GM06990 (cell line): Measurements from ENCODE around the gene MROH2A.

ENCODE experiments used
- DNase-seq: peaks from one replicate; pipeline ENCODE4 v3.0.0-alpha.2; 2011; ENCODE audit not compliant: insufficient read length; ENCODE audit errors: extremely low read depth
- H3K27me3 ChIP-seq: replicated peaks from 2 replicates; pipeline ENCODE4 v1.6.0; 2011; ENCODE audit warnings: low read length; ENCODE audit not compliant: control insufficient read depth, insufficient read depth
- H3K36me3 ChIP-seq: 2 replicates; pipeline ENCODE4 v1.5.1; 2011; ENCODE audit warnings: low read length; ENCODE audit not compliant: control insufficient read depth, insufficient read depth
- H3K4me3 ChIP-seq: replicated peaks from 2 replicates; pipeline ENCODE4 v1.5.1; 2011; ENCODE audit warnings: low read depth, mild to moderate bottlenecking, control low read depth, low read length
- TF ChIP-seq, protein P1 (sequence below): IDR thresholded peaks from 2 replicates; pipeline ENCODE4 v1.5.1; 2011; ENCODE audit warnings: low read length, control low read depth, mild to moderate bottlenecking, inconsistent platforms; ENCODE audit not compliant: insufficient read depth, poor library complexity, severe bottlenecking

The MROH2A gene

DNA sequence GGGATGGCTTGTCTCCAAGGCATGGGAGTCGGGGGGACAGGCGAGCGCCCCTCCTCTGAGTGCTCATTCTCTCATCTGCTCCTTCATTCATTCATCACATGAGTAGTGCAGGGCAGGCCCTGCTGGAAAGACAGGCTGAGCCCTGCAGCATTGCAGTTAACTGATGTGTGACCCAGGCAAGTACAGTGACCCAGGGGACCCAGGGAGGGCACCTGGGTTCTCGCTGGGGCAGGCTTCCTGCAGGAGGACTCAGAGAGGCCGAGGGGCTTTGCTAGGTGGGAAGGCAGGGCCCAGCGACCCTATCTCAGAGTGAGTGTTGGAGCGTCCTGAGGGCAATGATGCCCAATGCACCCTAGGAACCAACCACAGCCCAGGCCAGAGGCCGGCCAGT is 45.6 kb downstream of the MROH2A start:
- Histone ChIP-seq H3K36me3 (no peaks in the 10 kb centered on the region), H3K27me3 (peaks cover 2% of the 10 kb centered on the region; the same call in 1 of the 2 replicates), H3K4me3 (no peak overlapping the region)
- TF ChIP-seq, protein P1, sequence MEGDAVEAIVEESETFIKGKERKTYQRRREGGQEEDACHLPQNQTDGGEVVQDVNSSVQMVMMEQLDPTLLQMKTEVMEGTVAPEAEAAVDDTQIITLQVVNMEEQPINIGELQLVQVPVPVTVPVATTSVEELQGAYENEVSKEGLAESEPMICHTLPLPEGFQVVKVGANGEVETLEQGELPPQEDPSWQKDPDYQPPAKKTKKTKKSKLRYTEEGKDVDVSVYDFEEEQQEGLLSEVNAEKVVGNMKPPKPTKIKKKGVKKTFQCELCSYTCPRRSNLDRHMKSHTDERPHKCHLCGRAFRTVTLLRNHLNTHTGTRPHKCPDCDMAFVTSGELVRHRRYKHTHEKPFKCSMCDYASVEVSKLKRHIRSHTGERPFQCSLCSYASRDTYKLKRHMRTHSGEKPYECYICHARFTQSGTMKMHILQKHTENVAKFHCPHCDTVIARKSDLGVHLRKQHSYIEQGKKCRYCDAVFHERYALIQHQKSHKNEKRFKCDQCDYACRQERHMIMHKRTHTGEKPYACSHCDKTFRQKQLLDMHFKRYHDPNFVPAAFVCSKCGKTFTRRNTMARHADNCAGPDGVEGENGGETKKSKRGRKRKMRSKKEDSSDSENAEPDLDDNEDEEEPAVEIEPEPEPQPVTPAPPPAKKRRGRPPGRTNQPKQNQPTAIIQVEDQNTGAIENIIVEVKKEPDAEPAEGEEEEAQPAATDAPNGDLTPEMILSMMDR = no peak
- no peak for DNase-seq

DNA sequence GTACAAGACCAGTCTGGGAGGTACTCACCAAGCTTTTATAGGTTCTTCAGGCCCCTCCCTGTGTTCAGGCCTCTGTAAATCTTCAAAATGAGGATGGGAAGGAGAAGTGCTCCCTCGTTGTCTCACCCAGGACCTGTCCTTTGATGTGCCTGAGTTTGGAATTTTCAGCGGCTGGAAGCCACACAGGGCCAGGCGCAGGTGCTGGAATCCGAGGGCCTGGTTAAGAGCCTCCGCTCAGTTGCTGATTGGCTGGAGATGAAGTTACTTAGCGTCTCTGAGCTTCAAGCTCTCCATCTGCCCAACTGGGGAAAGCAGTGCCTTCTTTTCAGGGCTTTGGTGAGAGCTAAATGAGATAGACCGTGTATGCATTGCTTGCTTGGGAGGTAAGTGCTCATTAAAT is 46.2 kb downstream of the MROH2A start:
- DNase-seq = no peak
- TF ChIP-seq, protein P1 = no peak
- Histone ChIP-seq H3K36me3 (no peaks in the 10 kb centered on the region), H3K27me3 (peaks cover 2% of the 10 kb centered on the region; the same call in 1 of the 2 replicates), H3K4me3 (no peak overlapping the region)

DNA sequence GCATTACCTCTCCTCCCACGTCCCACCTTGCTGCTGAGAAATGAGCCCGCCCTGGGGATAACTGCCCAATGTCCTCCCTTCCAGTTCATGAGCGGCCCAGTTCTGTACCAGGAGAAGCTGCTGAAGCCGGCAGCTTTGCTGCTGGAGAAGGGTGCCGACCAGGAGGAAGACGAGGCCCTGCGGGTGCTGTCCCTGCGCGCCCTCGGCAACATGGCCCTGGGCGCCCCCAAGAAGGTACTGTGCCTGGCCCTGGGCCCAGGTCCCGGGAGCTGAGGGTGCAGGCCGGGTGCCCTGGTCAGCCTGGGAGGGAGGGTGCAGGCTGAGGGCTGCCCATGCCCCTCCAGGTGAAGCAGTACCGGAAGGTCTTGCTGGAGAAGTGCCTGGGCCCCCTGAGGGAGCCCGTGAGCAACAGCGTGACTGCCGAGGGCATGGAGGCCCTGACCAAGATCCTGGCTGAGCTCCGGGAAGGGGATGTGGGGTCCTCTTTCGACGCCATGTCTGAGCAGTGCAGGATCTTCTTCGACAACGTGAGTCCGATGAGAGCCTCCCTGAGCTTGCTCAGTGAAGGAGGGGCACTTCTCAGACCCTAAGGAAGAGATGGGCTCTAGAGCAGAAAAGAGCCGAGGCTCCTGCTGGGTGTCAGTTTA is 50.5 kb downstream of the MROH2A start:
- Histone ChIP-seq H3K4me3 (no peak overlapping the region), H3K36me3 (no peaks in the 10 kb centered on the region), H3K27me3 (no peaks in the 10 kb centered on the region; the same call in 1 of the 2 replicates)
- TF ChIP-seq, protein P1 = no peak
- DNase-seq = no peak

DNA sequence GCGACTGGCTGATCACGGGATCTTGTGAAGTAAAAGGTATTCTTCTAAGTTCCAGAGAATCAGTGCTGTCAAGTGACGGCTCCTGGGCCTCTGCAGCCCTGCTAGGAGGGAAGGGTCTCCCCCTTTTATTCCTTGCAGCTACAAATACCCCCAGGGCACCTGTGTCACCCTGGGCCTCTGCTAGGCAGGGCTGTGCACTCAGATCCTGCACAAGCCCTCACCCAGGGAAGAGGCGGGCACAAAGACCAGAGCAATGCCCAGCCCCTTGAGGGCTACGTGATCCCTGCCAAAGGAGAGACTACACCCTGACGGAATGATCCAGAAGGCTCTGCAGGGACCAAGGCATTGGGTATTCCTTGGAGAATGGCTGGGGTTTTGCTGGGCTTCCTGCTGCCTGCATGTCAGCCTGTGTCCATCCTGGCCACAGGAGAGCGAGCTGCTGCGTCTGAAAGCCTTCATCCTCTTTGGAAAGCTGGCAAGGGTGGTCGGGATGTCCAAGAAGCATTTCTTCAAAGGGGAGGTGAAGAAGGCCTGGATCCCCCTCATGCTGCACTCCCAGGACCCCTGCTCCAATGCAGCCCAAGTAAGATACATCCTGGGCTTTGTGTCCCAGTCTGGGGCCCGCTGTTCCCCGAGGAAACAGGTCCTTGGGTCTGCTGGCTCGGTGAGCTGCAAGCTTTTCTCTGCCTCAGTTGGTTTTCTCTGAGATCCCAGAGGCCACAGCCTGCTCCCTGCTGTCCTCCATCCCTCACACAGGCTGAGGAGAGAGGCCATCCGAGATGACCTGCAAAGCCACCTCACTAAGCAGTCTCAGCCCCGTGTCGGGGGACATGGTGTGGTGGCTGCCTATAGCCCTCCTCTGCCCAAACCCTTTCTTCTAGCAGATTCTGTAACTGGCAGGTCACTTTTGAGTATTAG is 51.3 kb downstream of the MROH2A start:
- TF ChIP-seq, protein P1 = no peak
- no peaks in the 10 kb centered on the region; the same call in 1 of the 2 replicates for H3K27me3 ChIP-seq
- no peak overlapping the region for H3K4me3 ChIP-seq
- DNase-seq = no peak
- no peaks in the 10 kb centered on the region; the same call in 1 of the 2 replicates for H3K36me3 ChIP-seq

DNA sequence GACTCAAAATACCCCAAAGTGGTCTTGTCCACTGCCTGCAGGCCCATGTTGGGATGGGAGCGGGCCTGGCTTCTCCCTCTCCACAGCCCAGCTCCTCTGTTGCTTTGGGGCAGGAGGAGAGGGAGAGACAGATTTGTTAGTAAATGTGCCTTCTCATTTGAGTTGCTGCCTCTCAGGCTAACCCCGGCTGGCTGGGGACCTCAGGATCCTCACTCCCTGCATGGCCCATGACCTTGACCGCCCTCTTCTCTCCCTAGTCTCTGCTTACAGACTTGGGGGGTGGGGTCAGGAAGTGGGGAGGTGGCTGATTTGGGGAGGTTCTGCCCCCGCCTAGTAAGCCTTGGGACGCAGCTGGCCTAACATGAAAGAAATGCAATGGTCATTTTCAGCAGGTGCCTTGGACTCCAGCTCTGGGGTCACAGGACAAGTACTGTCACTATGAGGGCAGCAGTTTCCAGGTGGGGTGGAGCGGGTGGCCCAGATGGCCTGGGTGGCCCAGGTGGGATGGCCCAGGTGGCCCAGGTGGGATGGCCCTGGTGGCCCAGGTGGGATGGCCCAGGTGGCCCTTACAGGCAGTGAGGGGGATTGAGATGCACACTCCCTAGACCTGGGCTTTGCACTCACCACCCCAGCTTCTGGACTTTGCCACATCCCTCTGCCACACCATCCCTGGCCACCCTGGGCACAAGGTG is 52.1 kb downstream of the MROH2A start:
- DNase-seq = no peak
- Histone ChIP-seq H3K27me3 (no peaks in the 10 kb centered on the region; the same call in 1 of the 2 replicates), H3K36me3 (peaks cover 2% of the 10 kb centered on the region), H3K4me3 (no peak overlapping the region)
- TF ChIP-seq, protein P1 = no peak
